Limb (tissue), 2 donors: Measurements from ENCODE around the gene LSM4.
A peak's percentile ranks its signal among the peaks of the same experiment; 100 is the strongest.

Source experiments
- DNase-seq, 2 donors: peaks; one replicate each; pipeline ENCODE4 v3.0.0-alpha.2; 2016; ENCODE audit errors: extremely low spot score in 2 of 2

Gene LSM4

DNA sequence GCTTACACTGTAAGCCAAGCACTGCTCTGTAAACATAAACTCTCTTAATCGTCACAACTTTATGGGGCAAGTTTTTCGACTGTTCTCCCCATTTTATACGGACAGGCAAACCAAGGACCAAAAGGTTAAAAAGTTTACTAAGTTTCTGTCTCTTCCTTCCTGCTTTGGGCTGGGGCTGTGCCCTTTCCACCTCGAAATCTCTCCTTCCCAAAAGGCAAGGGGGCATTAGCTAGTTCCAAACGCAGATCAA lies 43.7 kb downstream of the LSM4 start:
- no peak for DNase-seq

GRCh38 chr19:18278521-18279265 lies 44.2 kb downstream of the LSM4 start:
- peak in 1 of 2 donors; percentile 58 for DNase-seq

- peak in 1 of 2 donors; percentile 84 for DNase-seq
Measured at GRCh38 chr19:18274781-18275356, 48.0 kb downstream of the LSM4 start.

- DNase-seq: peak in 1 of 2 donors; percentile 74
Measured at GRCh38 chr19:18274219-18274780, 48.6 kb downstream of the LSM4 start, which contains the start of gene IQCN. Gene IQCN (minus strand): TSS chr19:18274452. CDS start chr19:18269478, 4,974 bp downstream.

- peak in 1 of 2 donors; percentile 49 for DNase-seq
Measured at GRCh38 chr19:18273561-18274218, 49.2 kb downstream of the LSM4 start.

GRCh38 chr19:18271433-18271841 lies 51.4 kb downstream of the LSM4 start:
- DNase-seq: peak in 1 of 2 donors; percentile 62

GRCh38 chr19:18270326-18270725 lies 52.5 kb downstream of the LSM4 start:
- DNase-seq: no peak

GRCh38 chr19:18269070-18269723 lies 53.7 kb downstream of the LSM4 start:
- DNase-seq: no peak

- peak in 1 of 2 donors; percentile 65 for DNase-seq
Measured at GRCh38 chr19:18266771-18267686, 55.8 kb downstream of the LSM4 start.

DNA sequence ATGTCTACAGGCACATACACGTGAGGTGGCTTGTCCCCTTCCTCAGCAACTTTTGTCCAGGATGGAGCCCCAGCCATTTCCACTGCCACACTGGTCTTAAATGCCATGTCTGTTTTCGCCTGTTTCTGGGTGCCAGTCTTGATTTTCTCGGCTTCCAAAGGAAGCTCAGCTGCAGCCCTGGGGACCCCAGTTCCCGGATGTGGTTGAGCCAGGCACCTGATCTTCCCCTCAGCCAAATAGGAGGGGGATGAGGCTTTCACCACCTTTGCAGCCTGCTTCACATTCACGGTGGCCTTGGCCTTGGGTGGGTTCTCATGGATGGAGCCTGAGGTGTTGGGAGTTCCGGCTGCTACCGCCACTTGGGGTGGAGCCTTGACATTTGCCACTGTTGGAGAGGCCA lies 57.3 kb downstream of the LSM4 start:
- DNase-seq: no peak

DNA sequence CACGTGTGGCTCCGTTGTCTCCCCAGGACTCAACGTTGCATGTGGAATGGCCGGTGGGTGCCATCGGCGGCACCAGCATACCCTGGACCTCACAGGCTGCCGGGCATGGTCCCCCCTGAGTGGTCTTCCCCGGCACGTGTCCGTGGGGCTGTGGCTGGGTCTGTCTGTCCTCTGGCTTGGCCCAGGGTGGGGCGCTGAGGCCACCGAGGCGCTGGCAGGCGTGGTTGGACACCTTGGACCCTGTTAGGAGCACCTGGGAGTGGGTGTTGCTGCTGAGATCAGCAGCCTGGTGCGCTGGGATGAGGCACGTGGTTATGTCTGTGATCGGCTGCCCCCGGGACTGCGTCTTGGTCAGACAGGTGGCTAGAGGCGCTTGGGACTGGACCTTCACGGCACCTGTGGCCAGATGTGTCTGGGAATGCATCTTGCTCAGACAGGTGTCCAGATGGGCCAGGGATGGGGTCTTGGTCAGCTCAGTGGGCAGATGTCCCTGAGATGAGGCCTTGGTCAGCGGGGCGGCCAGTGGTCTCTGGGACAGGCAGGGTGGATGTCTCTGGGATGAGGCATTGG lies 57.8 kb downstream of the LSM4 start:
- DNase-seq: peak in 1 of 2 donors; percentile 56

DNA sequence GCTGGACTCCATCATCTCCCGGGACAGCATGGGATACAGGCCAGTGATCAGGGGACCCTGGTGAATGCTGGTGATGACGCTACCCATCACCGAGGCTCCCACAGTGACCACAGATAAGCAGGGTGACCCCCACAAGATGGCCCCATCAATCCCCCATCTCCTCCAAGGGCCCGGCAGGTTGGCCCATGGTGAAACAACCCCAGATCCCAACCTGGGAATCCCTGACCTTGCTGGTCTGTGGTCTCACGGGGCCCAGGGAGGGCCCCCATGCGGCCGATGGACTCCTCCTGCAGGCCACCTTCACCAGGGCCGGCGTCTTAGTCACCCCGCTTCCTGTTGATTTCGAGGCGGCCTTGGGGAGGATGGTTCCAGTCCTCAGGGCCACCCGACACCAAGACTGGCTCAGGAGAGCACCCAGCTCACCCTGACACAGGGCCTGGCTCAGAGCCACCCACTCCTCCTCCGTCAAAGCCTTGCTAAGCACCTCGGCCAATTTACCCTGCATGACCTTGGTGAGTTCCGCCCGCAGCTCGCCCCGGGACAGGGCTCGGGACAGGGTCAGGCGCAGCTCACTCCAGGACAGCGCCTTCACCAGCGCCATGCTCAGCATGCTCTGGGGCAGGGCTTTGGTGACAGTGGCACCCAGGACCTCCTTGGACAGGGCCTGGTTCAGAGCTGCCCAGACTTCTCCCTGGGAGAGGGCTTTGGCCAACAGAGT lies 58.6 kb downstream of the LSM4 start:
- DNase-seq: peak in 1 of 2 donors; percentile 47

- DNase-seq: peak in 1 of 2 donors; percentile 51
Measured at GRCh38 chr19:18263324-18264136, 59.3 kb downstream of the LSM4 start.

GRCh38 chr19:18262917-18263316 lies 60.0 kb downstream of the LSM4 start:
- DNase-seq: no peak

GRCh38 chr19:18262144-18262543 lies 60.7 kb downstream of the LSM4 start:
- DNase-seq: no peak

- no peak for DNase-seq
Measured at GRCh38 chr19:18261474-18261873, 61.4 kb downstream of the LSM4 start.

GRCh38 chr19:18259893-18260292 lies 63.0 kb downstream of the LSM4 start:
- DNase-seq: no peak

DNA sequence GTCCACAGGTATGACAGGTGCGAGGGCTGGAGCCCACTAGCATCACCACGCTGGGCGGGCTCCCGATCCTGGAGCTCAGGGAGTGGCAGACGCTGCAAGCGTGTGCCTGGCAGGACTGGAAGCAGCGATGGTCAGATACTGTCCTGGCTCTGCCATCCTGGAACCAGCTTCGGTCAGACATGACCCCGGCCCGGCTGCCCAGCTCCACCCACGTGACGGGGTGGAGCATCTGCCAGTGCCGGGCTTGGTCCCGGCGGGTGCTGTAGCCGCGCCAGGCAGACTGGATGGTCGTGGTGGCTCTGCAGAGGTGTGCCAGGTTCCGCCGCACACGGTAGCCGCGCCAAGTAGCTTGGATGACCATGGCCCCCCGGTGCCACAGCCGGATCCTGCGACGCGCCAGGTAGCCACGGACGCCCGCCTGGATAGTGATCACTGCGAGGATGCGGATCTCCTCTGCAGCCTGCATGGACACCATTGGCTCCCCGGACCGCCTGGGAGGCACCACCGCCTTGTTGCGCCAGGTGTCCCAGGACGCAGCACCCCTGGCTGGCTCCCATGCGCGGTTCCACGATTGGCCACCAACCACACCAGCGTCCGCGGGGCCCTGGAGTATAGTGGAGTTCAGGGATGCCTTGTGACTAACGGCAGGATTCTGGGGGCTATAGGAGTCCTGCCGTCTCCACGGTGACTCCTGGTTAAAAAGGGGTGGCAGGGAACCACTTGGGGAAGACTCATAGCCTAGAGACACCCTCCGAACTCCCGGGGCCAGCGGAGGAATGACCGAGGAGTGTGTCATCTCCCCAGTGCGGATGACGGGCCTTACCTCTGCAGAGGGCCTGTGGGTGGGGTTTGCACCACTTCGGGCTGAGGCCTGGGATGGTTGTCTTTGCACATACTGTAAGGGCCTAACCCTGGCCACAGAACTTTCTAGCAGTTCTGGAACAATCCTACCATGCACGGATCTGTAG lies 65.1 kb downstream of the LSM4 start:
- DNase-seq: no peak
